ENCODE data around the gene SLC35G6.

DNA sequence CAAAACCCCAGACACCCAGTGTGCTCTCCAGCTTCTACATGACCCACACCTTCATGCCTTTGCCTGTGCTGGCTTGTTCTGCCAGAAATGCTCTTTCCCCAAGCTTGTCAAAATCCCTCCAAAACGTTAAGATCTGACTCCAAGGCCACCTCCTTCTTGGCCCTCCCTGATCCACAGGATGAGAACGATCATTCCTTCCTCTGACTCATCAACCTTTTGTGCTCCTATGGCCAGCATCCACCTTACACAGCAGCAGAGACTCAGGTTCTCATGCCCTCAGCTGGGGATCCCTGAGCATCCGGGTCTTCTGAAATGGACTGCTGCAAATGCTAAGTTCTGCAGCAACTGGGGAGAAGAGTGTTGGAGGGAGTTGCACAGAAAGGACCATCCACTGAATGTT lies 4.8 kb upstream of the SLC35G6 start:
- TF ChIP-seq MYC (IDR thresholded peaks at IDR 0.05; ENCODE audit: borderline replicate concordance, low read length) (no peak), RCOR1 (IDR thresholded peaks at IDR 0.05; ENCODE audit: low read depth, low read length) (no peak), RARB (CRISPR knock-in tag; IDR thresholded peaks at IDR 0.05) (no peak), RAD21 (conservative IDR thresholded peaks at IDR 0.05 in 1 of 2, IDR thresholded peaks at IDR 0.05 in 1 of 2) (no peak)
- TF ChIP-seq, protein P1, sequence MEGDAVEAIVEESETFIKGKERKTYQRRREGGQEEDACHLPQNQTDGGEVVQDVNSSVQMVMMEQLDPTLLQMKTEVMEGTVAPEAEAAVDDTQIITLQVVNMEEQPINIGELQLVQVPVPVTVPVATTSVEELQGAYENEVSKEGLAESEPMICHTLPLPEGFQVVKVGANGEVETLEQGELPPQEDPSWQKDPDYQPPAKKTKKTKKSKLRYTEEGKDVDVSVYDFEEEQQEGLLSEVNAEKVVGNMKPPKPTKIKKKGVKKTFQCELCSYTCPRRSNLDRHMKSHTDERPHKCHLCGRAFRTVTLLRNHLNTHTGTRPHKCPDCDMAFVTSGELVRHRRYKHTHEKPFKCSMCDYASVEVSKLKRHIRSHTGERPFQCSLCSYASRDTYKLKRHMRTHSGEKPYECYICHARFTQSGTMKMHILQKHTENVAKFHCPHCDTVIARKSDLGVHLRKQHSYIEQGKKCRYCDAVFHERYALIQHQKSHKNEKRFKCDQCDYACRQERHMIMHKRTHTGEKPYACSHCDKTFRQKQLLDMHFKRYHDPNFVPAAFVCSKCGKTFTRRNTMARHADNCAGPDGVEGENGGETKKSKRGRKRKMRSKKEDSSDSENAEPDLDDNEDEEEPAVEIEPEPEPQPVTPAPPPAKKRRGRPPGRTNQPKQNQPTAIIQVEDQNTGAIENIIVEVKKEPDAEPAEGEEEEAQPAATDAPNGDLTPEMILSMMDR (IDR thresholded peaks at IDR 0.05), result no peak

Measured in A549 (cell line).